GM15510 (cell line): Measurements from ENCODE around the gene DROSHA.

Source experiments
- POLR2A ChIP-seq: IDR thresholded peaks from 3 replicates; pipeline ENCODE4 v1.6.1; 2011; ENCODE audit warnings: borderline replicate concordance; ENCODE audit not compliant: insufficient read length; ENCODE audit errors: extremely low read depth

DROSHA gene, protein sequence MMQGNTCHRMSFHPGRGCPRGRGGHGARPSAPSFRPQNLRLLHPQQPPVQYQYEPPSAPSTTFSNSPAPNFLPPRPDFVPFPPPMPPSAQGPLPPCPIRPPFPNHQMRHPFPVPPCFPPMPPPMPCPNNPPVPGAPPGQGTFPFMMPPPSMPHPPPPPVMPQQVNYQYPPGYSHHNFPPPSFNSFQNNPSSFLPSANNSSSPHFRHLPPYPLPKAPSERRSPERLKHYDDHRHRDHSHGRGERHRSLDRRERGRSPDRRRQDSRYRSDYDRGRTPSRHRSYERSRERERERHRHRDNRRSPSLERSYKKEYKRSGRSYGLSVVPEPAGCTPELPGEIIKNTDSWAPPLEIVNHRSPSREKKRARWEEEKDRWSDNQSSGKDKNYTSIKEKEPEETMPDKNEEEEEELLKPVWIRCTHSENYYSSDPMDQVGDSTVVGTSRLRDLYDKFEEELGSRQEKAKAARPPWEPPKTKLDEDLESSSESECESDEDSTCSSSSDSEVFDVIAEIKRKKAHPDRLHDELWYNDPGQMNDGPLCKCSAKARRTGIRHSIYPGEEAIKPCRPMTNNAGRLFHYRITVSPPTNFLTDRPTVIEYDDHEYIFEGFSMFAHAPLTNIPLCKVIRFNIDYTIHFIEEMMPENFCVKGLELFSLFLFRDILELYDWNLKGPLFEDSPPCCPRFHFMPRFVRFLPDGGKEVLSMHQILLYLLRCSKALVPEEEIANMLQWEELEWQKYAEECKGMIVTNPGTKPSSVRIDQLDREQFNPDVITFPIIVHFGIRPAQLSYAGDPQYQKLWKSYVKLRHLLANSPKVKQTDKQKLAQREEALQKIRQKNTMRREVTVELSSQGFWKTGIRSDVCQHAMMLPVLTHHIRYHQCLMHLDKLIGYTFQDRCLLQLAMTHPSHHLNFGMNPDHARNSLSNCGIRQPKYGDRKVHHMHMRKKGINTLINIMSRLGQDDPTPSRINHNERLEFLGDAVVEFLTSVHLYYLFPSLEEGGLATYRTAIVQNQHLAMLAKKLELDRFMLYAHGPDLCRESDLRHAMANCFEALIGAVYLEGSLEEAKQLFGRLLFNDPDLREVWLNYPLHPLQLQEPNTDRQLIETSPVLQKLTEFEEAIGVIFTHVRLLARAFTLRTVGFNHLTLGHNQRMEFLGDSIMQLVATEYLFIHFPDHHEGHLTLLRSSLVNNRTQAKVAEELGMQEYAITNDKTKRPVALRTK (N-terminal part only)

DNA sequence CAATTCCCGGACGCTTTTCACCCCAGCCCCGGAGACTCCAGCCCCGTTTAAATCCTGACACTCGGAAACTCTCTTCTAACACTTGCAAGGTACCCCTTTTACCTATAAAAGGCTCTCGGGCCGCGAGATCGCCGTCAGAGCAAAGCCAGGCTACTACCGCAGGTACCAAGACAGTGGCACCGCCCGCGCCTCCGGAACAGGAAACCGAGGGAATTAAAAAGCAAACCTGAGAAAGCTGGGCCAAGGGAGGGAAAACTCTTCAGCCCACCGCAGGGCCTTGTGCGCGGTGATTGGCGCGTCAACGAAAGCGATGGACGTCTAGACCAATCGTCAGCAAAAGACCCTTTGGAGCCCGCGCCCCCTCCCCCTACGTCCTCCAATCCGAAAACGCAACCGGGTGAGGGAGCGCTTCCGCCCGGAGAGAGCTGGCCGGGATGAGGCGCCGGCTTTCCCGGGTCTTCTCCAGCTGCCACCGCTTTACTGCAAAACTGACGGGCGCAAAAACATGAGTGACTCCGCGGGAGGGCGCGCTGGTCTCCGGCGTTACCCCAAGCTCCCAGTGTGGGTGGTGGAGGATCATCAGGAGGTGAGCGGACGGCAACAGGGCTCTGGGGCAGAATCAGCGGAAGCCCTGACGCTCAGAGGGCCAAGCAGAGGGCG, at the start of gene DROSHA, which contains the start of gene C5orf22:
Gene DROSHA (minus strand): TSS at position 206 of the 660 bp plus-strand sequence. CDS start 3,034 bp downstream, outside the sequence.
Gene C5orf22 (plus strand): TSS at position 414 of the 660 bp plus-strand sequence. CDS start 92 bp downstream, at position 506.
- TF ChIP-seq POLR2A, result peak; percentile 78

DNA sequence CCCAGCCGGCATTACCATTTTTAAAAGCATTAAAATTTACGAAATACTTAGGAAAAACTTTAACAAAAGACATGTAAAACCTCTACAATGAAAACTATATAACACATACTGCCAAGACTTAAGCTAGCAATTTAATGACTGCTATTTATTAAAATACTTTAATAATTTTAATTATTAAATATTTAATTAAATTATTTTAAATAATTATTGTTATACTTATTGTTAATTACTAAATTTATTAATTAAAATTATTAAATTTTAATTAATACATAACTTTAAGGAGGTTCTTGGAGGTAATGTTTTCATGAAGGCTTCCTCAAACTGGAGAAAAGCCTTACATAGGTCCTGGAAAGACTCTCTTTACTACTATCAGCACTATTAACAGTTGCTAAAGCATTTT, 47.7 kb upstream of the DROSHA start:
- TF ChIP-seq POLR2A, result no peak

DNA sequence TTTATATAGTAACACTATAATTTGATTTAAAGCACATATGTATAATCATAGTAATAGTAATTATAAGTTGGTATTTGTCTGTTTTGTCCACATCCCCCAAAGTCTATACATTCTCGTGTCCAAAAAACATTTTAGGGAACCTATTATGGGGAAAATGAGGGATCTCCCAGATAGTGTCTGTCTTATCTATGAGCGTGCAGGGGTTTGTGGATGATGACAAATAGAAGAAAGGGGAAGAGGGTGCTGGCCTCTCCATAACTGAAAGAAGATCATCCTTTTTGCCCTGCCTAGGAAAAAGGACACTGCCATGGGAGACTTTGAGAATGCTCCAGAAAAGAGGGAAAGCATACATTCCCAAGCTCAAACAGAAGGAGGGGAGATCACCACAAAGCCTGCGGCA, 45.5 kb upstream of the DROSHA start:
- no peak for TF ChIP-seq POLR2A

DNA sequence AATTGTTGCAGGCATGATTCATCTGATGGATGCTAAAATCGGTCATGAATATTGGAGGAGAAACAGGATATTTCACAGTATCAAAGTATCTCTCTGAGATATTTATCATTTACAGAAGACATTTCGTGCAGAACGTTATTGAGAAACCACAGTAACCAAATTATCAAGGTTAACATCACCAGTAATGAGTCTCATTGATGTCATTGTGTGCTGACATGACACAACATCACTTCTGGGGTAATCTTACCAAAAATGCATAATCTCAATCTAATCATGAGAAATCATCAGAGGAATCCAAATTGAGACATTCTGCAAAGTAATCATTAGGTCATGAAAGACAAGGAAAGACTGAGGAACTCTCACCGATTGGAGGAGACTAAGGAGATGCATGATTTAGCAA, 42.9 kb upstream of the DROSHA start:
- TF ChIP-seq POLR2A, result no peak

DNA sequence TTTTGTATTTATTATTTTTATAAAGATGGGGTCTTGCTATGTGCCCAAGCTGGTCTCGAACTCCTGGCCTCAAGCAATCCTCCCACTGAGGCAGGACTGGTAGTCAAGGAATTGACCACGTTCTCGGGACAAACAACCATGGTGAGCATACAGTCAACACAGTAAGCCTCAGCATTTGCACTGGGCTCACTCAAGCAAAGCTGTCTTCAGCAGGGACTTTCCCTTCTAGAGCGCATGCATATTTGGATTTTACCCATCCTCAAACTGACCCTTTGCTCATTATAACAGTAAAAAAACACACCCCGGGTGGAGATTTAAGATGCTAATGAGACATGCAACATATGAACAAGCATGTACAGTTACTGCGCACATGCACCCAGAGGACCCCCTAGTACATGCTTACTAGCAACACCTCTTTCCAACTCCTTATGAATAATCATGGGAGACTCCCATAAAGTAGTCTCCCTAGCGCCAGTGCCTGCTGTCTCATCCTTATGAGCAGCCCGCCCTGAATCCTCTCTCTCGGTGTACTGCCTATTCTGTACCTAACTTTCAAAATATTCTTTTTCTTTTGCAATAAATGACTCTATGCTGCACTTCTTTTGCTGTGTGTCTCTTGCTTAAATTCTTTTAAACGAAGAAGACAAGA, 41.7 kb upstream of the DROSHA start:
- TF ChIP-seq POLR2A, result no peak

DNA sequence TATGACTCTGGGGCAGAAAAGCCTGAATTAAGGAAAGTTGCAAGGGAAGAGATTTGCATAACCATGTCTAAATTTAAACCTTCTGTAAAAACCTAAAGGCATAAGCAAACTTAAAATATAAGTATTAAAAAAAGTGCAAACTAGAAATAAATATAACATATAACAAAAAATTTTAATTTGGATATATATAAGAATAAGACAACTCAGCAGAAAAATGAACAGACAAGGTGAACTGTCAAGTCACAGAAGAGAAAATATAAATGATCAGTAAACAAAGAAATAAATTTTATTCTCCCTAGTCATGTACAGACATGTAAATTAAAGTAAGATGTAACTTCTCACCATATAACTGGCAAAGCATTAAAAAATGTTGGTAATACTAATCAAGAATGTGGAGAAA, 37.2 kb upstream of the DROSHA start:
- TF ChIP-seq POLR2A, result no peak

DNA sequence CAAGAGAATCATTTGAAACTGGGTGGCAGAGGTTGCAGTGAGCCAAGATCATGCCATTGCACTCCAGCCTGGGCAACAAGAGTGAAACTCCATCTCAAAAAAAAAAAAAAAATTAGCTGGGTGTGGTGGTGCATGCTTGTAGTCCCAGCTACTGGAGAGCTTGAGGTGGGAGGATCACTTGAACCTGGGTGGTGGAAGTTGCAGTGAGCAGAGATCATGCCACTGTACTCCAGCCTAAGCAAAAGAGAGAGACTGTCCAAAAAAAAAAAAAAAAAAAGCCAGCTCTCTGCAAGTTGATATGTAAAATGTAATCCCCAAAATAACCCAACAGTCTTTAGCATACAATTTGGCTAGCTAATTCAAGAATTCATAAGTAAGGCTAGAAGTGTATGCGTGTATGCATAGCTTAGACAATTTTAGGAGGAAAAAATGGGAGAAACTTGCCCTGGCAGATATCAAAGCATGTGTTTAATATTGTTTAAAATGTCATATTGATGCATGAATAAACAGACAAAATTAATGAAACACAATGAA, 36.5 kb upstream of the DROSHA start:
- TF ChIP-seq POLR2A, result no peak

DNA sequence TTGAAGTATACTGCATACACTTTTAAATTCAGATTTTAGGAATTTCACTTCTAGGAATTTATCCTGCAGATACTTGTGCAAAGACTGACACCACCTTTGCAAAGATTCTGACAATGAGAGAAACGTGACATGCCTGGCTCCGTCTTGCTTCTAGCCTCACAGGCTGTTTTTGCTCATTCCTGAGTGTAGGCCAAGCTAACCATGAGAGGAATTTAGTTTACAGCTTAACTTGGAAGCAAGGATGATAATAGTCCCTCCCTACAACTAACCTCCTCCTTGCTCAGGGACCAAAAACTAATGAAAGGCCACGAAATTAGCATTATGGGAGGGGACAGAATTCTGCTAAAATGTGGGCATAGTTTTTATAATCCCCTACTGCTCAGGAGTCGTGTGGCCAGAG, 31.3 kb upstream of the DROSHA start:
- no peak for TF ChIP-seq POLR2A

DNA sequence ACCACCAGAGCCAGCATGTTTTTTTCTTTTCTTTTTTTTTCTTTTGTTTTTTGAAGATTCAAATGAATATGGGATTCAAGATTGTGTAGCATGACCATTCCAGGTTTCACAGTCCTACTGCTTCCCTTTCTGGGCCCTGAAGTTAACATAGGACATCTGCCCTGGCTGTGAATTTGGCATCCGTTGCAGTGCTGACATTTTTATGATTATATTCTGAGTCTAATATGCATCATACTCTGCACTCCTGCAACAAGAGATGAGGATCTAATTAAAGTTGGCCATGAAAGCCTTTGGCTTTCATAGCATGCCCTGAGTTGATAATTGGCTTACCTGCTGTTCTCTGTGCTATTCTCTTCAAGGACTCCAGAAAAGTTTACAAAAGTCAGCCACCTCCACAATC, 30.1 kb upstream of the DROSHA start:
- no peak for TF ChIP-seq POLR2A

DNA sequence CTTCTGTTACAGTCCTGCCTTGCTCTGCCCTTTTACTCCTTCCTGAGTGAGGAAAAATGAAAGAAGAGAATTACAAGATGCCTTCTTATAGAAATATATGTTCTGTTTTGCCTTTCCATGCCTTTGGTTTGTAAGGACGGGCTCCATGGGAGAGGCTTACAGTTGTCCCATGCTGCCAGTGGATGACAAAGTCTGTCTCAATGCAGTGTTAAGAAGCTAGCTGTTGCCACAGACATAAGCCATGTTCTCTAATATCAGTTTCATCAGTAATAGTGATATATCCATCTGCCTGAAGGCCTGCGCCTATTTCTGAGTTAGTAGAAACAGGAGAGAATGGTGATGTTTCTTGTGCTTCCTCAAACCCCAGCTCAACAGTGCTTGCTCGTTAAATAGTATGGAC, 28.0 kb upstream of the DROSHA start:
- TF ChIP-seq POLR2A, result no peak

DNA sequence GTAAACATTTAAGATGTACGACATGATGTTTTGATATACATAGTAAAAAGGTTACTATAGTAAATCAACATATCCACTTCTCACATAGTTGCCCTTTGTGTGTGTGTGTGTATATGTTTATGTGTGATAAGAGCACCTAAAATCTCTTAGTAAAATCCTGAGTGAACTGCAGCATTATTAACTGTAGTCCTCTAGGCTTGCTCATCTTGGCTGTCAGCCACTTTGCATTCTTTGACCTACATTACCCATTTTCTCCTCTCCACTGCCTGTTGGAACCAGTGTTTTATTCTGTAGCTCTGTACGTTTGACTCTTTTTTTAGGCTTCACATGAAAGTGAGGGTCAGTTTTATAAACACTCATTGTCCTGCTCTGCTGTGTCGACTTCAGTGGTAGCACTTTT, 24.6 kb upstream of the DROSHA start:
- TF ChIP-seq POLR2A, result no peak

DNA sequence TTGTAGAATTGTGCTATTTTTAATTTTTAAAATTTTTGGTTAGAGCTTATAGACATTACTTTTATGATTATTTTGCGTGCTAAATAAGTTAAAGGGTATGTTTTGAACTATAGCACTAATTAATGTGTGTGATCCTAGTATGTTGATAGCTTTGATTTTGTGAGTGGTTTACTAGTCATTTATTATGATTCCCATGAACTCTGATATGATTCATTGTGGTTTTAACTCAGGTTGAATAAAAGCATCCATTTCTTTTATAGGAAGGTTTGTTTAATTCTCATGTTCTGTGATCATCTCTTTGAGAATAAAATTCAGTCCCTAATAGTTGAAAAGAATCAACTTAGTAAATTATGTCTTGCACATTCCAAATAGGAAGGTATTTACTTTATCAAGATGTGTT, 22.7 kb upstream of the DROSHA start:
- no peak for TF ChIP-seq POLR2A

DNA sequence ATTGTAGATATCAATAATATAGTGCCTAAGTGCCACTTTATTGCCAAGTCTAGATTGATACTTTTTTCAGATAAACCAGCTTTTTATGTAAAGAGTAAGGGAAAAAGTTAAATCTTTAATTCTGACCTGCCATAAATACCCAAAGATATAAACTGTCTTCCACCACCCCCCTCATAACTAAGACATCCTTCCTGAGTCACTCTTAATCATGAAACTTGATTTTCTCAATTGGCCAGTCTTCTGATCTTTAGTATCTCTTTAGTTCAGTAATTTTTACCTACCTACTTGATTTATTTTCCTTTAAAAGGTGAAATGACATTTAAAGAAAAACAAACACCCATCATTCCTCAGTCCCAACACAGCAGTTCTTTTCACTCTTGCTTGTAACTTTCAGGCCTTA, 22.0 kb upstream of the DROSHA start:
- TF ChIP-seq POLR2A, result no peak

DNA sequence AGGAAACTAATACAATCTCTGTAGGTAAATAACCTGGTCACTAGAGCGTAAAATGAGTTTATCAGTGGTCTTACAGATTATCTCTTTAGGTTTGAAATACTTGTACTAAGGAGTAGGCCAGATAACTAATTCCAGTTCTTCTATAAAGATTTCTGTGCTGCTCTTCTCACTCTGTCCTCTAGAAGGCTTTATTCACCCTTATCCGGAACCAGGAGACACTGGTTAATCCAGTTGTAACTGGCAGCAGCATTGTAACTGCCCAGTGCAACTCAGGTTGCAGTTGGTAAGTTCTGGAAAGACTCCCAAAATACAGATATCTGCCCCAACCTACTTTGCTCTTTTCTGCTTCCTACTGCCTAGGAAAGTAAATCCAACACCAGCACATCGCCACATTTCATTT, 20.0 kb upstream of the DROSHA start:
- TF ChIP-seq POLR2A, result no peak
